Measurements from ENCODE around the gene KCTD7. TPM values are rescaled to one million over a fixed set of nuclear protein-coding genes. Genes with fewer than 3 reads are reported as not detected.
"Not testable (repeated sequence)": the region's sequence is repeated elsewhere in the genome, so short reads cannot be mapped to it uniquely, and the experiment has no call there.

Gene KCTD7
- total and polyA plus RNA-seq, 2 of the 4 experiments (the other 2 are of a cell fraction), result 6.1 to 12.8 TPM

- Histone ChIP-seq H3K14ac (replicated peaks; ENCODE audit: low read depth, low read length) (peak overlapping the region; percentile 90), H2BK5ac (ENCODE audit: low read depth, low read length, poor library complexity, severe bottlenecking) (peak overlapping the region; percentile 85), H3K27ac (ENCODE audit: insufficient read depth, low read length) (peak overlapping the region; percentile 20), H4K8ac (ENCODE audit: low read depth in 2 of 2, low read length in 2 of 2) (peak overlapping the region in 1 of 2 experiments; percentile 91; a peak in 1 of 4 replicates), H2BK120ac (ENCODE audit: low read depth, low read length) (peak overlapping the region; percentile 88; the same call in 1 of the 2 replicates), H3K4me2 (ENCODE audit: low read depth, low read length) (peak overlapping the region; percentile 4; the same call in 1 of the 2 replicates), H3K4ac (ENCODE audit: low read depth, low read length) (peak overlapping the region; percentile 88), H3K18ac (ENCODE audit: low read depth, low read length) (0 out of 2 replicates have a peak overlapping the region, but pooled peaks have one; percentile 1), H3K79me1 (ENCODE audit: low read depth in 1 of 2, low read length in 2 of 2) (peaks cover 22 to 59% of the 10 kb centered on the region in 2 experiments), H4K91ac (ENCODE audit: insufficient read depth, low read depth, low read length) (peak overlapping the region; percentile 87), H2AFZ (replicated peaks; ENCODE audit: low read length, poor library complexity) (peak overlapping the region; percentile 70), H2AK5ac (ENCODE audit: low read depth, low read length) (peak overlapping the region; percentile 85), H2BK20ac (ENCODE audit: low read depth, low read length) (peak overlapping the region; percentile 77; the same call in 1 of the 2 replicates), H2BK15ac (ENCODE audit: low read depth, low read length) (0 out of 3 replicates have a peak overlapping the region, but pooled peaks have one; percentile 34), H3K23ac (ENCODE audit: low read depth, low read length) (peak overlapping the region; percentile 94; the same call in 1 of the 2 replicates), H3K9me1 (ENCODE audit: insufficient read depth, low read length) (peaks cover 22% of the 10 kb centered on the region), H3K36me3 (ENCODE audit: control insufficient read depth, insufficient read depth, low read length) (peaks cover 41% of the 10 kb centered on the region)
- DNase-seq (peak; percentile 89), ATAC-seq (ENCODE audit: low read depth) (peak; percentile 98)
- H3K56ac ChIP-seq (ENCODE audit: extremely low read depth, insufficient read depth, low read length); intact Hi-C loops (cut with micrococcal nuclease); H3K4me3 ChIP-seq (ENCODE audit: insufficient read depth, low read depth, low read length); H3K27me3 ChIP-seq (ENCODE audit: control insufficient read depth, insufficient read depth, low read length); H3K9ac ChIP-seq (ENCODE audit: low read depth, low read length); H4K20me1 ChIP-seq (ENCODE audit: insufficient read depth, low read length); H4K5ac ChIP-seq (ENCODE audit: low read depth, low read length); H2AK9ac ChIP-seq (replicated peaks; ENCODE audit: low read depth, low read length, poor library complexity); H3K4me1 ChIP-seq (ENCODE audit: control insufficient read depth, insufficient read depth, low read length); H3K9me3 ChIP-seq (ENCODE audit: control insufficient read depth, insufficient read depth, low read length); BruUV-seq (replicated peaks); POLR2A ChIA-PET (ENCODE audit: unreplicated experiment); dilution Hi-C loops (cut with HindIII; ENCODE audit: low sequenced_read_pairs, unreplicated experiment); in situ Hi-C loops (cut with MboI; ENCODE audit: low sequenced_read_pairs); CTCF ChIA-PET: not testable (repeated sequence)
- 60% methylated on average over 1 of the region's 9 CpGs; no CpG with 5 or more reads in 1 of the 2 experiments for WGBS, 2 experiments (ENCODE audit: extremely low coverage in 2 of 2, insufficient read length in 1 of 2)
- peak; percentile 55; the same call in 1 of the 2 replicates for TF ChIP-seq FOS (IDR thresholded peaks at IDR 0.05; ENCODE audit: low read depth, low read length)
- 0 out of 2 replicates have a peak, but pooled peaks have one; percentile 5 for TF ChIP-seq BHLHE40 (IDR thresholded peaks at IDR 0.05; ENCODE audit: low read depth, low read length)
- TF ChIP-seq CEBPB (IDR thresholded peaks at IDR 0.05; ENCODE audit: low read depth, low read length), result peak; percentile 35; the same call in 1 of the 2 replicates
These were observed 7.4 kb downstream of the KCTD7 start for GRCh38 chr7:66635982-66636546.

Measured in IMR-90 (cell line).